ENCODE results near the gene ARHGEF12. TPM values are rescaled to one million over a fixed set of nuclear protein-coding genes. Genes with fewer than 3 reads are reported as not detected.

Gene ARHGEF12
- total and polyA plus RNA-seq, 3 donors from 2014 or later: 26.6 to 74.1 (median 72.7) TPM

DNA sequence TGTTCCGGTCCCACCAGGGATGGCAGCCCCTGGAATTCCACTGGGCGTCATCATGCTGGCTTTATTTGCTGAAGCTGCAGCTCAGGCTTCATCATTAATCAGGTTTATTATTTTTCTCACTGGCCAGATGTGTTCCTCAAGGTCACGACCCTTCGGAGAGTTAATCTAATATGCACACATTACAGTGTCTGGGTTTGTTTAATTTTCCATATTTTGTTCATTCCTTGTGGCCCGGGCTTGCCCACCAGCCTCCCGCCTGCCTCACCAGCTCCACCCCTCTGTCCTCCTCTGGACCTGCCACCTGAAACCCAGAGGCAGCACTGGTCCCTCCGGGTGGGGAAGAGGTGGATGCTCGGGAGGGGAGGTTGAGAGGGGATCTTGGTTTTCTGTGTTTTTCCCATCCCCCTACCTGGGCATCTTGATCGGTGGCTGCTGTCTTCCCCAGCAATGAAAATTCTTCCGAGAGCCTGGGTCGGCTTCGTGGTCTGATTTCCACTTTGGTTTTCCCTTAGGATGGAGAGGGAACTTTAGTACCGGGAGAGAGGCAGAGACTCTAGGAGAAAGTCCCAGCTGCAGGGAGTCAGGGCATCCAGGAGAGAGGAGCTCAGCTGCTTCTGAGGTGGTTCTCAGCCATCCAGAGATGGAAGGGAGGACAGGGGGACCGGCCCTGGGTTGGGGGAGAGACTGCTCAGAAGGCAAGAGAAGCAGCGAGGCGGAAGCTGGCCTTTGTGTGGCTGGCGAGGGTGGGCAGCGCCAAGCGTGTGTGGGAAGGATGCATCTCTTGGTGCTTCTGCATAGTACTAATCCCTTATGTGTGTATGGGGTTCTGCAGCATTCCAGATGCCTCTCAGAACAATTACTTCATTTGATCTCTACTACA lies 177.5 kb downstream of the ARHGEF12 start:
- Histone ChIP-seq H3K4me3 (no peak overlapping the region), H3K36me3 (ENCODE audit: low read depth, missing control alignments) (no peaks in the 10 kb centered on the region), H3K9me3 (no peaks in the 10 kb centered on the region), H3K4me1 (no peaks in the 10 kb centered on the region), H3K27me3 (no peaks in the 10 kb centered on the region), H3K27ac (no peak overlapping the region)
- TF ChIP-seq POLR2A (IDR thresholded peaks at IDR 0.05): no peak
- no peak for TF ChIP-seq CTCF (IDR thresholded peaks at IDR 0.05)
- intact Hi-C loops (cut with DNase I; ENCODE audit: low total_unique reads): loop anchor here (5.0 to 10.0 kb wide), 4 partner anchors 171 to 591 kb away; partner anchors contain the start of gene TECTA
- DNase-seq: no peak
- 69% methylated on average over 18 to 19 of the region's 19 CpGs for WGBS, 2 donors

DNA sequence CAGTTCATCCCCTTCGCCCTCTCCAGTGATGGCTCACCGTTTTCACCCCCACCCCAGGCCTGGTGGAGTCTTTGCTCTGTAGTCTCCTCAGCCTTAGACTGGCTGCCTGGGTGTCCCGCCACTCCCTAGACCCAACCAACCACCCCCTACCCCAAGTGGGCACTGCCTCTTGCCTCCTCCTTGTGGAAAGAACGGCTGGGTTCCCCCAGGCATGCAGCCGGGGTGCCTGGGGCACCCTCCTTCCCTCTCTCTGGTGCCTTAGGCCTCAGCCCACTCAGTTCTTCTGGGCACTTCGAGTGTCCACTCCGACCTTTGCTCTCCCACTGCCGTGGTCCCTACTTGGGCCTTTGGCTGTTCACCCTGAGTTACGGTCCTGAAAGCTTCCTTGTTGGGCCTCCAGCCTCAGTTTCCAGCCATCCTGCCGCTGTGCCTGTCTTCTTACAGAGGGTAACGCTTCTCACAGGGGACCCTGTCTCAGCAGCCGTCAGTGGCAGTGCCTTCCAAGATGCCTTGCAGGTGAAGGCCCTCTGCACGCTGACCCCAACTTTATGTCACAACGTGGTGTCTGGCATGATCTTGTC lies 178.4 kb downstream of the ARHGEF12 start:
- Histone ChIP-seq H3K36me3 (ENCODE audit: low read depth, missing control alignments) (no peaks in the 10 kb centered on the region), H3K9me3 (no peaks in the 10 kb centered on the region), H3K4me1 (no peaks in the 10 kb centered on the region), H3K4me3 (no peak overlapping the region), H3K27me3 (no peaks in the 10 kb centered on the region), H3K27ac (no peak overlapping the region)
- no peak for DNase-seq
- intact Hi-C loops (cut with DNase I; ENCODE audit: low total_unique reads): loop anchor here (5.0 to 10.0 kb wide), 4 partner anchors 170 to 590 kb away; partner anchors contain the start of gene TECTA
- WGBS, 2 donors: 89 to 91% methylated on average over 14 of the region's 14 CpGs
- no peak for TF ChIP-seq POLR2A (IDR thresholded peaks at IDR 0.05)
- no peak for TF ChIP-seq CTCF (IDR thresholded peaks at IDR 0.05)

DNA sequence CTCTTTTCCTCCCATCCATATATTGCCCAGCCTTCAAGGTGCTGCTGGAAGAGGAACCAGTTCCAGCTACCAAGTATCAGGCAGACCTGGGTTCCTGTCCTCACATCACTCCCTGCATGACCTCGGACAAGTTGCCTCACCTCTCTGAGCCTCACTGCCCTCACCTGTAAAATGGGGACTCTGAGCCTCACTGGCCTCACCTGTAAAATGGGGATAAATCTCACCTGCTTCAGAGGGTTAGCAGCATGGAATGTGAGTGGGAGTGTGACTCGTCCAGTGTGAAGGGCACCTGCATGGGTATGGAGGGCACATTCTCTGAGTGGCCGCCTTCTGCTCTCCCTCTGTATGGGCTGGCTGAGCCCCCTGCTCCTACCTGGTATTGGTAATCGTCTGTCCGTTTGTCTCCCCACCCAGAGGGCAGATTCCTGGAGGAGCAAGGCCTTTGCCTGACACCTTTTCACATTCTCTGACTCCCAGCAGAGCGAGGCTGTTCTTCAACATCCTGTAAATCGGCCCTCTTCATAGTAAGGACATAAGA lies 179.0 kb downstream of the ARHGEF12 start:
- no peak overlapping the region for H3K4me3 ChIP-seq
- intact Hi-C loops (cut with DNase I; ENCODE audit: low total_unique reads): loop anchor here (10.0 kb wide), 3 partner anchors 170 to 590 kb away; partner anchors contain the start of gene TECTA
- no peaks in the 10 kb centered on the region for H3K4me1 ChIP-seq
- DNase-seq: no peak
- H3K36me3 ChIP-seq (ENCODE audit: low read depth, missing control alignments): no peaks in the 10 kb centered on the region
- no peak overlapping the region for H3K27ac ChIP-seq
- H3K27me3 ChIP-seq: no peaks in the 10 kb centered on the region
- no peaks in the 10 kb centered on the region for H3K9me3 ChIP-seq
- TF ChIP-seq POLR2A (IDR thresholded peaks at IDR 0.05): no peak
- no peak for TF ChIP-seq CTCF (IDR thresholded peaks at IDR 0.05)
- WGBS, 2 donors: 91 to 96% methylated on average over 7 of the region's 7 CpGs

- Histone ChIP-seq H3K4me3 (no peak overlapping the region), H3K9me3 (no peaks in the 10 kb centered on the region), H3K36me3 (ENCODE audit: low read depth, missing control alignments) (no peaks in the 10 kb centered on the region), H3K4me1 (no peaks in the 10 kb centered on the region), H3K27ac (no peak overlapping the region), H3K27me3 (no peaks in the 10 kb centered on the region)
- TF ChIP-seq CTCF (IDR thresholded peaks at IDR 0.05) (no peak), POLR2A (IDR thresholded peaks at IDR 0.05) (no peak)
- no peak for DNase-seq
- 64 to 71% methylated on average over 25 to 39 of the region's 39 CpGs for WGBS, 2 donors
- intact Hi-C loops (cut with DNase I; ENCODE audit: low total_unique reads): loop anchor here (10.0 kb wide), 3 partner anchors 168 to 588 kb away; partner anchors contain the start of gene TECTA
Observed at GRCh38 chr11:120516461-120517389, 180.5 kb downstream of the ARHGEF12 start.
